C4-2B (cell line): ENCODE measurements around the gene SYNPO2.

Source experiments
- H3K27ac ChIP-seq: fragments of 450-650 bp; 2 replicates; pipeline ENCODE4 v1.5.1; 2017
- ZFX ChIP-seq: fragments of 450-650 bp; IDR thresholded peaks from 2 replicates; pipeline ENCODE4 v1.6.1; 2017
- TF ChIP-seq, protein P1 (sequence below): fragments of 450-650 bp; conservative IDR thresholded peaks from 2 replicates; pipeline ENCODE4 v1.5.1; 2017; ENCODE audit warnings: mild to moderate bottlenecking

SYNPO2 gene

GRCh38 chr4:118935819-118936218 is 47.2 kb downstream of the SYNPO2 start:
- H3K27ac ChIP-seq: no peak overlapping the region
- TF ChIP-seq, protein P1, sequence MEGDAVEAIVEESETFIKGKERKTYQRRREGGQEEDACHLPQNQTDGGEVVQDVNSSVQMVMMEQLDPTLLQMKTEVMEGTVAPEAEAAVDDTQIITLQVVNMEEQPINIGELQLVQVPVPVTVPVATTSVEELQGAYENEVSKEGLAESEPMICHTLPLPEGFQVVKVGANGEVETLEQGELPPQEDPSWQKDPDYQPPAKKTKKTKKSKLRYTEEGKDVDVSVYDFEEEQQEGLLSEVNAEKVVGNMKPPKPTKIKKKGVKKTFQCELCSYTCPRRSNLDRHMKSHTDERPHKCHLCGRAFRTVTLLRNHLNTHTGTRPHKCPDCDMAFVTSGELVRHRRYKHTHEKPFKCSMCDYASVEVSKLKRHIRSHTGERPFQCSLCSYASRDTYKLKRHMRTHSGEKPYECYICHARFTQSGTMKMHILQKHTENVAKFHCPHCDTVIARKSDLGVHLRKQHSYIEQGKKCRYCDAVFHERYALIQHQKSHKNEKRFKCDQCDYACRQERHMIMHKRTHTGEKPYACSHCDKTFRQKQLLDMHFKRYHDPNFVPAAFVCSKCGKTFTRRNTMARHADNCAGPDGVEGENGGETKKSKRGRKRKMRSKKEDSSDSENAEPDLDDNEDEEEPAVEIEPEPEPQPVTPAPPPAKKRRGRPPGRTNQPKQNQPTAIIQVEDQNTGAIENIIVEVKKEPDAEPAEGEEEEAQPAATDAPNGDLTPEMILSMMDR: no peak
- TF ChIP-seq ZFX: no peak

GRCh38 chr4:118936406-118936805 is 47.8 kb downstream of the SYNPO2 start:
- H3K27ac ChIP-seq: no peak overlapping the region
- TF ChIP-seq, protein P1: no peak

DNA sequence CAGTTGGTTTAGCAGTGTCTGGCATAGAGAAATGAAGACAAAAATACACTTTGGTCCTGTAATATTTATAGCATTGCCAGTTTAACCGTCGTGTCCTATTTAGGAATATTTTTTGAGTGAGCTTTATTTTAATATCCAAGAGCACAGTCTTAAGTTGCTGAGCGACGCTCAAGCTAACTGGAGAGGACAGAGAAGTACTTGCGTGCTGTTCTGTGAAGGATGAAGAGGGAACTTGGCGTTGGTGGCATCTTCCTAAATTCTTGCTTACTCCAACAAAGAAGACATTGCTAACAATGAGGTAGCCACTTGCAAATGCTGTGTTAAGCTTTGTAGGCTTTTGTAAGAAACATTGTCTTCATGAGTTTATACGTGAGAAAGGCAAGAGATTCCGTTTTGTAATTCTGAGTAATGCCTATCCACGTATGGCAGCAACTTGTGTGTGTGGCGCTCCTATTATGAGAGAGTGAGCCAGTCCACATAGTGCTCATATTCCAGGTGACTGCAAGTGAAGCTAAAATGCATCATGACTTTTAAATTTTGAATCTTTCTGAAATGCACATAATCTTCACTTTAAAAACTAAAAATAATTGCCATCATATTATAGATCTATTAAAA is 50.6 kb downstream of the SYNPO2 start:
- no peak overlapping the region for H3K27ac ChIP-seq
- TF ChIP-seq ZFX: no peak
- TF ChIP-seq, protein P1: no peak

DNA sequence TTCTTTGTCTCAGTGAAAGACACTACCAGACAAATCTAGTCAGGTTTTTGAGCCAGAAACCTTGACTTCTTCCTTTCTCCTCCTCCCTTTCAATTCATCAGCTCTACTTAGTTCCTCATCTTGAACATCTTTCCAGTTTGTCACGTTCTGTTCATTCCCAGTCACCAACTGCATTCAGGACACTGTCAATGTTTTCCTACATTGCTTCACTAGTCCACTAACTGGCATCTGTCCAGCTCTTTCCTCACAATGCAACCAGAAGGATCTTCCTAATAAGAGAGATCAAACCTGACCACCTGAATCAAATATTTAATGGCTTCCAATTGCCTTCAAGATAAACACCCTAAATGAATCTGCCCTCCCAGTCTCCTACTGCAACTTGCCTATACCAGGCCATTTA is 52.5 kb downstream of the SYNPO2 start:
- TF ChIP-seq, protein P1: no peak
- no peak overlapping the region for H3K27ac ChIP-seq

DNA sequence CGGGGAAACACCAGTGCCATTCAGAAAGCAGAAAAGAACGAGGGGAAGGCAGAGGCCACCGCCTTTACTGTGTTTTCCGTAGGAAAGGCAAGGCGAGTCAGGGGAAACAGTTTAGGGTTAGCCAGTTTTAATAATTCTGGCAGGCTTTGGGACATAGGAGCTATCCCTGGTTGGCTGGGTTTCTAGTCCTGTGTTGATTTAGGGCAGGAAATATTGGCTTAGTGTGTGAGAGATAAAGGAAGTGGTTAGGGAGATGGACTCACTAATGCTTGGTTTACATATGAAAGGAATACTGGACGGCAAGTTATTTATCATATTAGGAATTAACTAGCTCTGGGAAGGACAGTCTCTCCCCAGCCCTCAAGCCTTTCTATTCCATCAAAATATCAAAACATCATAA is 53.1 kb downstream of the SYNPO2 start:
- TF ChIP-seq, protein P1: no peak
- TF ChIP-seq ZFX: no peak
- no peak overlapping the region for H3K27ac ChIP-seq

DNA sequence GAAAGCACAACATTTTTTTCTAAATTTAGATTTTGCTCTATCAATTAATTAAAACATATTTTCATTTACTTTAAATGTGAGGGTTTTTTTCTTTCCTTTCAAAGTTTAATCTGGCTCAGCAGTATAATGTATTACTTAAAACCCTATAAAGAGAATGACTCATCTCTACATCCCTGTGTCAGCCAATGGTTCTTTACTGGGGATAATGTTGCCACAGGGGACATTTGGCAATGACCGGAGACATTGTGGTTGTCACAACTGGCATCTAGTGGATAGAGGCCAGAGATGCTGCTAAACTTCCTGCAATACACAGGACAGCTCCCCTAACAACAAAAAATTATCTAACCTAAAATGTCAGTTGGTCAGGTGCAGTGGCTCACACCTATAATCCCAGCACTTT is 53.8 kb downstream of the SYNPO2 start:
- TF ChIP-seq, protein P1: no peak
- TF ChIP-seq ZFX: no peak
- H3K27ac ChIP-seq: no peak overlapping the region

DNA sequence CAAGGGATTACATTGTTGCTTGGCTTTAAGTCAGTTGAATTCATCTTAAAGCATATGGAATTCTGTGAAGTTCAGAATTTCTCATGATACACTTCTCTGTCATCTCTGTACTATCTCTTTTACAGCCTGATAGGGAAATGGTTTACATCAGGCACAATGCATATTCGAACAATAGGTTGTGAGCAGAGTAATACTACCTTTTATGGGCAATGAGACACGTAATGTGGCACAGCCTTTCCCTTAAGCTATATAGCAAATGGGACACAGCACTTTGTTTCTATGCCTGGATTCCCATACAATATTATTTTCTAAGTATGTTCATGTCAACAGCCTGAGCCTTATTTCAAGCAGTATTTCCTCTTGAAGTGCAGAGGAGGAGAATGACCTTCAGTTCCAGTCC is 58.4 kb downstream of the SYNPO2 start:
- TF ChIP-seq, protein P1: no peak
- TF ChIP-seq ZFX: no peak
- no peak overlapping the region for H3K27ac ChIP-seq
